Measurements from ENCODE around the gene TM9SF1.

DNA sequence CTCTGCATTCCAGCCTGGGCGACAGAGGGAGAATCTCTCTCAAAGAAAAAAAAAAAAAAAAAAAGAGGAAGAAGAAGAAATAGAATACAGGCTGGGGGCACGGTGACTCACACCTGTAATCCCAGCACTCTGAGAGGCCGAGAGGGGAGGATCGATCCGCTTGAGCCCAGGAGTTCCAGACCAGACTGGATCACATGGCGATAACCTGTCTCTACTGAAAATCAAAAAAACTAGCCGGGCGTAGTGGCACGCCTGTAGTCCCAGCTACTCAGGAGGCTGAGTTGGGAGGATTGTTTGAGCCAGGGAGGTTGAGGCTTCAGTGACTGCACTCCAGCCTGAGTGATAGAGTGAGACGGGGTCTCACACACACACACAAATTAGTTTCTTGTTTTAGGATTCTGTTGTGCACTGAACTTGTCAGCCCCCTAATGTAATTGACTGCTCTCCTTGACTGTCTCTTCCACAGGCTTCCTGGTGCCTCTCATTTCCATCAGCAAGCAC, 48.1 kb upstream of the TM9SF1 start:
- TF ChIP-seq, protein P1, sequence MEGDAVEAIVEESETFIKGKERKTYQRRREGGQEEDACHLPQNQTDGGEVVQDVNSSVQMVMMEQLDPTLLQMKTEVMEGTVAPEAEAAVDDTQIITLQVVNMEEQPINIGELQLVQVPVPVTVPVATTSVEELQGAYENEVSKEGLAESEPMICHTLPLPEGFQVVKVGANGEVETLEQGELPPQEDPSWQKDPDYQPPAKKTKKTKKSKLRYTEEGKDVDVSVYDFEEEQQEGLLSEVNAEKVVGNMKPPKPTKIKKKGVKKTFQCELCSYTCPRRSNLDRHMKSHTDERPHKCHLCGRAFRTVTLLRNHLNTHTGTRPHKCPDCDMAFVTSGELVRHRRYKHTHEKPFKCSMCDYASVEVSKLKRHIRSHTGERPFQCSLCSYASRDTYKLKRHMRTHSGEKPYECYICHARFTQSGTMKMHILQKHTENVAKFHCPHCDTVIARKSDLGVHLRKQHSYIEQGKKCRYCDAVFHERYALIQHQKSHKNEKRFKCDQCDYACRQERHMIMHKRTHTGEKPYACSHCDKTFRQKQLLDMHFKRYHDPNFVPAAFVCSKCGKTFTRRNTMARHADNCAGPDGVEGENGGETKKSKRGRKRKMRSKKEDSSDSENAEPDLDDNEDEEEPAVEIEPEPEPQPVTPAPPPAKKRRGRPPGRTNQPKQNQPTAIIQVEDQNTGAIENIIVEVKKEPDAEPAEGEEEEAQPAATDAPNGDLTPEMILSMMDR (IDR thresholded peaks at IDR 0.05; ENCODE audit: borderline replicate concordance, extremely low read depth, low read length, poor library complexity, severe bottlenecking) = no peak
- no peak for TF ChIP-seq EZH2 (IDR thresholded peaks at IDR 0.05; ENCODE audit: borderline replicate concordance, low read depth, low read length, severe bottlenecking)
